AG04449 (cell line): ENCODE results near the gene MRPL36.

ENCODE experiments used
- CTCF ChIA-PET: fragments of 350-600 bp; formaldehyde crosslinking; extraction: SDS; loops from one replicate; lab custom pipeline; 2021; ENCODE audit warnings: antibody characterized with exemption; lab: Yijun Ruan, JAX
- POLR2A ChIA-PET: fragments of 400-600, 350-600 bp; formaldehyde crosslinking; extraction: SDS; loops from one replicate; lab custom pipeline; 2020; ENCODE audit warnings: antibody characterized with exemption, inconsistent platforms; lab: Yijun Ruan, JAX
- DNase-seq: peaks from one replicate; pipeline ENCODE4 v3.0.0-alpha.2; 2010; ENCODE audit warnings: low read depth, low spot score
- H3K4me3 ChIP-seq: 2 replicates; pipeline ENCODE4 v1.5.1; 2011; ENCODE audit warnings: low read depth, mild to moderate bottlenecking, control low read depth, low read length
- TF ChIP-seq, protein P1 (sequence below): IDR thresholded peaks from one replicate; pipeline ENCODE4 v1.5.1; 2011; ENCODE audit warnings: mild to moderate bottlenecking, moderate library complexity, low read length, control low read depth, inconsistent platforms; ENCODE audit not compliant: insufficient read depth; ENCODE audit errors: missing control alignments

MRPL36 gene

GRCh38 chr5:1769017-1769640 lies 30.5 kb downstream of the MRPL36 start:
- ChIA-PET POLR2A (no interaction called here), CTCF (no interaction called here)
- no peak overlapping the region for H3K4me3 ChIP-seq
- TF ChIP-seq, protein P1, sequence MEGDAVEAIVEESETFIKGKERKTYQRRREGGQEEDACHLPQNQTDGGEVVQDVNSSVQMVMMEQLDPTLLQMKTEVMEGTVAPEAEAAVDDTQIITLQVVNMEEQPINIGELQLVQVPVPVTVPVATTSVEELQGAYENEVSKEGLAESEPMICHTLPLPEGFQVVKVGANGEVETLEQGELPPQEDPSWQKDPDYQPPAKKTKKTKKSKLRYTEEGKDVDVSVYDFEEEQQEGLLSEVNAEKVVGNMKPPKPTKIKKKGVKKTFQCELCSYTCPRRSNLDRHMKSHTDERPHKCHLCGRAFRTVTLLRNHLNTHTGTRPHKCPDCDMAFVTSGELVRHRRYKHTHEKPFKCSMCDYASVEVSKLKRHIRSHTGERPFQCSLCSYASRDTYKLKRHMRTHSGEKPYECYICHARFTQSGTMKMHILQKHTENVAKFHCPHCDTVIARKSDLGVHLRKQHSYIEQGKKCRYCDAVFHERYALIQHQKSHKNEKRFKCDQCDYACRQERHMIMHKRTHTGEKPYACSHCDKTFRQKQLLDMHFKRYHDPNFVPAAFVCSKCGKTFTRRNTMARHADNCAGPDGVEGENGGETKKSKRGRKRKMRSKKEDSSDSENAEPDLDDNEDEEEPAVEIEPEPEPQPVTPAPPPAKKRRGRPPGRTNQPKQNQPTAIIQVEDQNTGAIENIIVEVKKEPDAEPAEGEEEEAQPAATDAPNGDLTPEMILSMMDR: no peak
- no peak for DNase-seq

DNA sequence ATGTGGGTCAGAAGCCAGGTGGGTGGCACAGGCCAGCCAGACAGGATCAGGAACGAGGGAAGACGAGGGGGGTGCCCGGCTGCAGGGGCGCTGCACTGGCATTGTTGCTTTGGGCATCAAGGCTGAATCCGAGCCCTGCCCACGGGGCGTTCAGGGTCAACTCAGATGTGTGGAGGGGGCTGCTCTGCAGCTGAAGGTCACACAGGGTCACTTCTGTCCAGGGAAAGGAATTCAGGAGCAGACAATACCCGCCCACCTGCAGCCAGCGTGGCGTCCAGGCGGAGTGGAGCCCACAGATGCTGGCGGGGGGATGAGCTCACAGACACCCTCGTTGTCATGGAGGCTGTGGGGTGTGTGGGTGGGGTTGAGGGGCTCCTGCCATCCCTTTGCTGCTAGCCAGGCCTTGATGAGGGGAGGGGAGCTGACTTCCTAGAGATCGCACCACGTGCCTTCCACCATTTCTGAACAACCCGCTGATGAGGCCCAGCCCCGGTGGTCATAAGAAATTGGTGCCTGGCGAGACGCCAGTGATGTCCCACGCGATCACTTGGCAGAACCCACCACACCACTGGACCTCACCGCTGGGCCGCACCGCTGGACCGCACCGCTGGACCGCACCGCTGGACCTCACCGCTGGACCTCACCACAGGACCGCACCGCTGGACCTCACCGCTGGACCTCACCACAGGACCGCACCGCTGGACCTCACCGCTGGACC lies 31.2 kb downstream of the MRPL36 start:
- no peak for DNase-seq
- no peak overlapping the region for H3K4me3 ChIP-seq
- ChIA-PET POLR2A (no interaction called here), CTCF (no interaction called here)
- TF ChIP-seq, protein P1: no peak

GRCh38 chr5:1767524-1768282 lies 31.9 kb downstream of the MRPL36 start:
- CTCF ChIA-PET: interaction anchor here (1.0 kb wide), 1 partner anchor 32 kb away, joined by 3 read pairs; the partner anchor contains the start of gene MRPL36
- TF ChIP-seq, protein P1: no peak
- H3K4me3 ChIP-seq: no peak overlapping the region
- no peak for DNase-seq
- POLR2A ChIA-PET: no interaction called here

DNA sequence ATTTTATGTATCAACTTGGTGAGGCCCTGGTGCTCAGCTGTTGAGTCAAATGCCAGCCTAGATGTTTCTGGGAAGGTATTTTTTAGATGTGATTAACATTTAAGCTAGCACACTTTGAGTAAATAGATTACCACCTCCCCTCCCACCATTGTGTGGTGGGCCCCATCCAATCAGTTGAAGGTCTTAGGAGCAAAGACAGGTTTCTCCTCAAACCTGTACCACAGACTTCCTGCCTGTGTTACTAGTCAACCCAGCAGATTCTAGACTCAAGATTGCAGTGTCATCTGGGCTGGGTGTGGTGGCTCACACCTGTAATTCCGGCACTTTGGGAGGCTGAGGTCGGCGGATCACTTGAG lies 33.8 kb downstream of the MRPL36 start:
- H3K4me3 ChIP-seq: no peak overlapping the region
- TF ChIP-seq, protein P1: no peak
- ChIA-PET CTCF (interaction anchor here (1.2 to 6.2 kb wide), 3 partner anchors 8 to 1838 kb away, joined by 3 to 80 read pairs (median 45); no protein-coding TSS in a partner anchor), POLR2A (no interaction called here)
- DNase-seq: no peak

DNA sequence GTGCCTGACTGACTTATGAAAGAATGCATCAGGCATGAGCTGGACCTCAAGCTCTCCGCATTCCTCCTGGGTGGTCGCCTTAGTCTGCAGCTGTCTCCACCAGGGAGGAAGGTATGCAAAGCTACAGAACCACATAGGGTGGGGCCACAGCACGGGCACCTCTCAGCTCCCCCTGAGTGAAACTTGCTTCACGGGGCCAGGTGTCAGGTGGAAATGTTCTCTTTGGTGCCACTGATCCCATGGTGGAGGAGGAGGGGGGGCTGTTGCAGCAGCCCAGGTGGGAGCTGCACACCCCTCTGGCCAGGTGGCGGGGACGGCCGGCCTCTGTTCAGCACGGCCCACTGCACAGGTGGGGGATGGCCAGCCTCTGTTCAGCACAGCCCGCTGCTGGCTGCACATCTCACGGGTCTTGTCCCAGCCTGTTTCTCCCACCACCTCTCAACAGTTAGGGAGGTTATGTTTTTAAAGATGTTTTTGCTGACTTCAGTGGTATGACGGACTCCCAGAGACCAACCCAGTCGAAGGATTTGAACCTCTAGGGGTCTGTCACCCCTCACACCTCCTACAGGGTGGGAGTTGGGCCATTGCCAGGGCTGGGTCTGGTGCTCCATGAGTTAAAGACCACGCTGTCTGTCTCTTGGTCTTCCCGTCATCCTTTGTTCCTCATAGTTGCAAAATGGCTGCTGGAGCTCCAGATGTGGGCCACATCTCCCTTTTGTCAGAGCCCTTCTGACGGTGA lies 34.3 kb downstream of the MRPL36 start:
- DNase-seq: peak; percentile 3
- ChIA-PET POLR2A (no interaction called here), CTCF (interaction anchor here (1.2 to 6.2 kb wide), 5 partner anchors 9 to 1838 kb away, joined by 3 to 80 read pairs (median 38); no protein-coding TSS in a partner anchor)
- TF ChIP-seq, protein P1: no peak
- no peak overlapping the region for H3K4me3 ChIP-seq
